Ecto neural progenitor cell (in vitro differentiated cells): ENCODE data around the gene MGST2.

Experiments
- DNase-seq: peaks from one replicate; pipeline ENCODE4 v3.0.0-alpha.2; 2018; ENCODE audit warnings: low spot score

The MGST2 gene

GRCh38 chr4:139738846-139739613 lies 73.4 kb downstream of the MGST2 start:
- DNase-seq = no peak

GRCh38 chr4:139740121-139740520 lies 74.5 kb downstream of the MGST2 start:
- DNase-seq = no peak

GRCh38 chr4:139740531-139741041 lies 75.0 kb downstream of the MGST2 start:
- DNase-seq = no peak

- DNase-seq = no peak
These were observed 77.4 kb downstream of the MGST2 start for GRCh38 chr4:139743027-139743426.

GRCh38 chr4:139744232-139744631 lies 78.6 kb downstream of the MGST2 start:
- DNase-seq = no peak

GRCh38 chr4:139745111-139745639 lies 79.6 kb downstream of the MGST2 start:
- no peak for DNase-seq

- DNase-seq = no peak
These were observed 81.0 kb downstream of the MGST2 start for GRCh38 chr4:139746431-139747171.

- no peak for DNase-seq
These were observed 83.7 kb downstream of the MGST2 start for GRCh38 chr4:139749338-139749737.

GRCh38 chr4:139749835-139750498 lies 84.3 kb downstream of the MGST2 start:
- no peak for DNase-seq

- no peak for DNase-seq
These were observed 88.1 kb downstream of the MGST2 start for GRCh38 chr4:139753686-139754085.
